K562 (cell line): Measurements from ENCODE around the gene NSUN6. TPM values are rescaled to one million over a fixed set of nuclear protein-coding genes. Genes with fewer than 3 reads are reported as not detected.

Experiments
- ATAC-seq: fragments of 200-7000 bp; cut with Tn5 transposase; 3 replicates; pipeline ENCODE4 v1.9.1; 2020; ENCODE audit warnings: moderate library complexity
- BruUV-seq: library from RNA; stranded (reverse); fragments of 400-500 nt; replicated peaks from 2 replicates; lab custom pipeline; 2021; lab: Mats Ljungman, UMichigan
- CTCF ChIA-PET: fragments of 300-600 bp; formaldehyde crosslinking; extraction: SDS; loops from one replicate; lab custom pipeline; 2021; ENCODE audit warnings: low intra/inter-chr PET ratio; lab: Yijun Ruan, JAX
- POLR2A ChIA-PET: fragments of 300-600, 350-650 bp; sonication (Branson Sonifier 250); formaldehyde crosslinking; extraction: SDS; loops from one replicate; lab custom pipeline; 2021; ENCODE audit warnings: antibody characterized with exemption, inconsistent platforms; lab: Yijun Ruan, JAX
- DNase-seq, 4 experiments: peaks; one replicate each; pipeline versions ENCODE4 v3.0.0 to v3.0.0-alpha.2; 2011 to 2018; ENCODE audit warnings: low spot score in 3 of 4, mixed read lengths in 3 of 4; ENCODE audit errors: extremely low read depth in 1 of 4
- FAIRE-seq: peaks from 2 replicates; lab custom pipeline; 2011; peaks lifted over from hg19 to GRCh38; lab: Jason Lieb, UNC
- H2AFZ ChIP-seq: 2 replicates; pipeline ENCODE4 v1.6.0; 2011; ENCODE audit warnings: low read depth, low read length, control low read depth, inconsistent platforms
- H3K27ac ChIP-seq: fragments of 200-600 bp; 3 replicates; pipeline ENCODE4 v1.8.0; 2011; ENCODE audit warnings: low read depth, mild to moderate bottlenecking, control low read depth, inconsistent platforms, low read length, moderate library complexity, mixed read lengths; ENCODE audit errors: extremely low read depth
- H3K27me3 ChIP-seq, 2 experiments: fragments of 300-600 bp in 1 of 2; 2 replicates in 1 of 2; 3 replicates in 1 of 2; pipeline versions ENCODE4 v1.6.0 to v1.8.0; 2011; ENCODE audit warnings: inconsistent platforms in 2 of 2, low read length in 2 of 2, mild to moderate bottlenecking in 1 of 2, mixed read lengths in 1 of 2, moderate library complexity in 1 of 2; ENCODE audit not compliant: control insufficient read depth in 2 of 2, insufficient read depth in 2 of 2
- H3K36me3 ChIP-seq: fragments of 300-600 bp; 3 replicates; pipeline ENCODE4 v1.8.0; 2011; ENCODE audit warnings: mild to moderate bottlenecking, low read length, inconsistent platforms; ENCODE audit not compliant: control insufficient read depth, insufficient read depth
- H3K4me1 ChIP-seq, 2 experiments: fragments of 200-600 bp in 1 of 2; replicated peaks in 1 of 2; 2 replicates in 1 of 2; 3 replicates in 1 of 2; pipeline versions ENCODE4 v1.5.1 to v1.8.0; 2011; ENCODE audit warnings: inconsistent platforms in 2 of 2, low read length in 2 of 2, mild to moderate bottlenecking in 1 of 2, mixed read lengths in 1 of 2, moderate library complexity in 1 of 2; ENCODE audit not compliant: control insufficient read depth in 2 of 2, insufficient read depth in 2 of 2
- H3K4me2 ChIP-seq: 2 replicates; pipeline ENCODE4 v1.6.1; 2011; ENCODE audit warnings: low read length, control low read depth, inconsistent platforms, mixed read lengths; ENCODE audit not compliant: insufficient read depth
- H3K4me3 ChIP-seq: fragments of 200-600 bp; sonication (generic), shearing (Covaris generic); 2 replicates; pipeline ENCODE4 v1.5.1; 2016; ENCODE audit warnings: control low read depth, inconsistent platforms
- H3K79me2 ChIP-seq: fragments of 200-600 bp; 3 replicates; pipeline ENCODE4 v1.8.0; 2011; ENCODE audit warnings: low read length, inconsistent platforms; ENCODE audit not compliant: control insufficient read depth, insufficient read depth
- H3K9ac ChIP-seq, 2 experiments: 2 replicates each; pipeline versions ENCODE4 v1.6.0 to v1.6.1; 2011; ENCODE audit warnings: low read depth in 2 of 2, low read length in 2 of 2, control low read depth in 1 of 2, inconsistent platforms in 1 of 2, mild to moderate bottlenecking in 1 of 2, mixed read lengths in 1 of 2; ENCODE audit not compliant: insufficient read depth in 1 of 2
- H3K9me1 ChIP-seq: one replicate; pipeline ENCODE4 v1.6.0; 2011; ENCODE audit warnings: inconsistent platforms, mild to moderate bottlenecking, low read length, moderate library complexity; ENCODE audit not compliant: control insufficient read depth, insufficient read depth
- H3K9me3 ChIP-seq: replicated peaks from 2 replicates; pipeline ENCODE4 v1.5.1; 2011; ENCODE audit warnings: low read depth, low read length, inconsistent platforms; ENCODE audit not compliant: control insufficient read depth, insufficient read depth
- H4K20me1 ChIP-seq: replicated peaks from 2 replicates; pipeline ENCODE4 v1.6.1; 2011; ENCODE audit warnings: low read length, inconsistent platforms, mixed read lengths; ENCODE audit not compliant: control insufficient read depth, insufficient read depth
- CEBPB ChIP-seq: fragments of 450-650 bp; IDR thresholded peaks from 2 replicates; pipeline ENCODE4 v1.6.1; 2016; ENCODE audit warnings: missing genetic modification characterization, missing compliant biosample characterization
- CTCF ChIP-seq, 3 experiments: IDR thresholded peaks in 2 of 3; conservative IDR thresholded peaks in 1 of 3; 2 replicates each; pipeline ENCODE4 v1.5.1; 2011 to 2012; ENCODE audit warnings: low read length in 3 of 3, mild to moderate bottlenecking in 3 of 3, control low read depth in 2 of 3, improper control_type of control experiment in 1 of 3, inconsistent platforms in 1 of 3, low read depth in 1 of 3, mixed read lengths in 1 of 3, moderate library complexity in 1 of 3; ENCODE audit not compliant: insufficient read depth in 2 of 3
- KAT8 ChIP-seq: fragments of 450-650 bp; IDR thresholded peaks from 2 replicates; pipeline ENCODE4 v1.6.1; 2016; ENCODE audit warnings: low read depth, mild to moderate bottlenecking
- MEIS2 ChIP-seq: fragments of 450-650 bp; IDR thresholded peaks from 2 replicates; pipeline ENCODE4 v1.6.1; 2014; ENCODE audit warnings: mild to moderate bottlenecking; ENCODE audit not compliant: partially characterized antibody
- RAD21 ChIP-seq, 2 experiments: fragments of 250-450 bp in 1 of 2; fragments of 450-650 bp in 1 of 2; sonication (Bioruptor Pico) in 1 of 2; formaldehyde crosslinking in 1 of 2; IDR thresholded peaks in 1 of 2; conservative IDR thresholded peaks in 1 of 2; 2 replicates each; pipeline versions ENCODE4 v1.4.0 to v1.8.0; 2020 to 2022; ENCODE audit warnings: mild to moderate bottlenecking in 2 of 2, moderate library complexity in 1 of 2
- SPI1 ChIP-seq: IDR thresholded peaks from 2 replicates; pipeline ENCODE4 v1.6.1; 2011; ENCODE audit warnings: low read depth, low read length, control low read depth, borderline replicate concordance
- TGIF2 ChIP-seq: sonication (generic); formaldehyde crosslinking; IDR thresholded peaks from 2 replicates; pipeline ENCODE4 v1.8.1; 2022; ENCODE audit warnings: mild to moderate bottlenecking, missing genetic modification reagents, moderate library complexity
- ZNF384 ChIP-seq: IDR thresholded peaks from 2 replicates; pipeline ENCODE4 v1.6.1; 2012; ENCODE audit warnings: low read depth, low read length, improper control_type of control experiment
- WGBS: fragments of 100-300 bp; shearing (Covaris generic); methylation state at CpG from one replicate; pipeline ENCODE4 v1.1.6; 2016; ENCODE audit warnings: low coverage, mixed read lengths; ENCODE audit not compliant: insufficient coverage; ENCODE audit errors: missing lambda C conversion rate; 5-methylcytosine and 5-hydroxymethylcytosine counted together
- in situ Hi-C: fragments of 300-500 bp; cut with MboI; formaldehyde crosslinking; loops from 4 replicates; pipeline ENCODE4 v1.15.0; 2018; ENCODE audit warnings: inconsistent platforms, mixed read lengths
- intact Hi-C: fragments of 100-400 bp; cut with micrococcal nuclease; formaldehyde crosslinking; loops from 2 replicates; pipeline ENCODE4 v1.14.2; 2022
- polyA plus RNA-seq, 8 experiments: library from polyadenylated mRNA; depleted of rRNA in 4 of 8; stranded (reverse) in 5 of 8; unstranded in 3 of 8; fragments of >200 nt; fragmentation: Nextera tagmentation in 2 of 8; fragmentation: Illumina TruSeq in 1 of 8; extraction: Ambion mirVana in 2 of 8; extraction: Trizol in 1 of 8; gene quantifications; 2 replicates each; pipeline versions ENCODE4 v1.2.1 to v1.2.3, GENCODE V29; 2011 to 2014; ENCODE audit warnings: inconsistent platforms in 1 of 8, missing spikeins in 1 of 8
- total RNA-seq, 7 experiments: library from RNA; depleted of rRNA in 6 of 7; stranded (reverse); fragments of >200 nt in 6 of 7; fragmentation: Illumina TruSeq in 2 of 7; extraction: Trizol in 2 of 7; gene quantifications; 2 replicates each; pipeline versions ENCODE4 v1.2.1 to v1.2.3, GENCODE V29; 2011 to 2021; ENCODE audit warnings: low replicate concordance in 1 of 7
- TF ChIP-seq, protein P1 (sequence below), 2 experiments: IDR thresholded peaks in 1 of 2; conservative IDR thresholded peaks in 1 of 2; 2 replicates each; pipeline ENCODE4 v1.6.1; 2016; ENCODE audit warnings: low read depth in 2 of 2, mild to moderate bottlenecking in 1 of 2, missing compliant biosample characterization in 1 of 2, missing genetic modification characterization in 1 of 2, moderate library complexity in 1 of 2

NSUN6 gene
- total and polyA plus RNA-seq, 9 of the 15 experiments (the other 6 are each of a cell fraction or from before 2014, with no cell fraction given): 12.5 to 33.1 (median 24.2) TPM

DNA sequence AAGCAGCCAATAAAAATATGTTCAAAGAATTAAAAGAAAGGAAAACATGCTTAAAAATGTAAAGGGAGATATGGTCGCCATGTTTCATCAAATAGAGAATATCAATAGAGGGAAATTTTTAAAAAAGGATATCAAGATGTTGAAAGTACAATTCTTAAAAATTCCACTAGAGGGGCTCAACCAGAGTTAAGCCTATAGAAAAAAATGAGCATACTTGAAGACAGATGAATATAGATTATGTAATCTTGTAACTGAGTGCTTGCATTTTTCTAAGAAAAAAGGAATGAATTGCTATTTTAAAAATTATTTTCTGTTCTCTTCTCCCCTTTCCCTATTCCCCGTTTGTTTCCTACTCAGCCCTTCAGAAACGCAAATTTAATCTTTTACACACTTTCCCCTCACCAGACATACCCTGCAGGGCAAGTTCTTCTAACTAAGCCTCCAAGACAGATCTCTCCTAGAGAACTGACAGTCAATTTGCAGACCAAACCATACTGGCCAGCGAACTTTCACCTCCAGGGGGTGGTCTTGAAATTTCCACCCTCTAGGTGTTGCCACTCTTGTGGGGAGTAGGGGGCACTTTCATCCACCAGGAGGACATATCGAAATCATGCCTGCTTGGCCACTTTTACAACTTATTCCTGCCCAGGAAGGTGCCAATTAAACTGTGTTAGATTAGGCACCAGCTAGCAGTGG lies 67.7 kb downstream of the NSUN6 start:
- no peak overlapping the region for H3K9ac ChIP-seq
- ChIA-PET POLR2A (no interaction called here), CTCF (no interaction called here)
- peak overlapping the region; percentile 73; the same call in 1 of the 3 replicates for H3K27ac ChIP-seq
- no peaks in the 10 kb centered on the region for H4K20me1 ChIP-seq
- H3K36me3 ChIP-seq: peaks cover 57% of the 10 kb centered on the region
- no peak for FAIRE-seq
- WGBS: 48% methylated on average over 5 of the region's 5 CpGs
- peak; percentile 78 for ATAC-seq
- no peaks in the 10 kb centered on the region for H3K27me3 ChIP-seq
- no peak overlapping the region; the same call in 1 of the 2 replicates for H3K4me2 ChIP-seq
- intact Hi-C loops: loop anchor here (1.0 kb wide), 1 partner anchor 68 kb away; the partner anchor contains the start of gene NSUN6
- H2AFZ ChIP-seq: peak overlapping the region; percentile 71; the same call in 1 of the 2 replicates
- BruUV-seq: no TSS peak
- H3K79me2 ChIP-seq: no peaks in the 10 kb centered on the region
- in situ Hi-C loops: loop anchor here (5.0 kb wide), 1 partner anchor 46 kb away; no protein-coding TSS in a partner anchor
- DNase-seq: peak in 1 of 4 experiments; percentile 11
- peaks cover 5 to 25% of the 10 kb centered on the region in 2 experiments; a peak in 4 of 5 replicates for H3K4me1 ChIP-seq
- H3K9me1 ChIP-seq: no peaks in the 10 kb centered on the region
- peaks cover 3% of the 10 kb centered on the region; the same call in 1 of the 2 replicates for H3K9me3 ChIP-seq
- 0 out of 2 replicates have a peak, but pooled peaks have one; percentile 17 for TF ChIP-seq CEBPB
- no peak for TF ChIP-seq KAT8
- TF ChIP-seq CTCF (IDR thresholded peaks at IDR 0.05 in 2 of 3, conservative IDR thresholded peaks at IDR 0.05 in 1 of 3; ENCODE audit: insufficient read depth in 2 of 3, low read depth in 1 of 3, low read length in 3 of 3): peak in 1 of 3 experiments; percentile 40; a peak in 2 of 6 replicates
- peak; percentile 11; a peak in 1 of 4 replicates for TF ChIP-seq RAD21 (CRISPR knock-in tag; conservative IDR thresholded peaks at IDR 0.05 in 1 of 2, IDR thresholded peaks at IDR 0.05 in 1 of 2)
- TF ChIP-seq ZNF384: peak; percentile 73
- no peak for TF ChIP-seq SPI1
- TF ChIP-seq TGIF2 (CRISPR knock-in tag): no peak
- peak; percentile 51 for TF ChIP-seq MEIS2
- TF ChIP-seq, protein P1, sequence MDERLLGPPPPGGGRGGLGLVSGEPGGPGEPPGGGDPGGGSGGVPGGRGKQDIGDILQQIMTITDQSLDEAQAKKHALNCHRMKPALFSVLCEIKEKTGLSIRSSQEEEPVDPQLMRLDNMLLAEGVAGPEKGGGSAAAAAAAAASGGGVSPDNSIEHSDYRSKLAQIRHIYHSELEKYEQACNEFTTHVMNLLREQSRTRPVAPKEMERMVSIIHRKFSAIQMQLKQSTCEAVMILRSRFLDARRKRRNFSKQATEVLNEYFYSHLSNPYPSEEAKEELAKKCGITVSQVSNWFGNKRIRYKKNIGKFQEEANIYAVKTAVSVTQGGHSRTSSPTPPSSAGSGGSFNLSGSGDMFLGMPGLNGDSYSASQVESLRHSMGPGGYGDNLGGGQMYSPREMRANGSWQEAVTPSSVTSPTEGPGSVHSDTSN (CRISPR knock-in tag; IDR thresholded peaks at IDR 0.05; ENCODE audit: low read depth): no peak
- TF ChIP-seq, protein P1 (tag; conservative IDR thresholded peaks at IDR 0.05; ENCODE audit: low read depth): peak; percentile 42; the same call in 1 of the 2 replicates
- H3K4me3 ChIP-seq: no peak overlapping the region
